Stimulated activated CD8-positive, alpha-beta memory T cell treated with anti-CD3 and anti-CD28 coated beads, Interleukin-15, amount 100 ng/mL, for 1 hour (primary cell): ENCODE data around the gene CCDC85C.

Experiments used
- DNase-seq: peaks from one replicate; pipeline ENCODE4 v3.0.0-alpha.2; 2020; ENCODE audit warnings: low read depth

CCDC85C gene

GRCh38 chr14:99572173-99572999 lies 31.6 kb downstream of the CCDC85C start:
- no peak for DNase-seq

DNA sequence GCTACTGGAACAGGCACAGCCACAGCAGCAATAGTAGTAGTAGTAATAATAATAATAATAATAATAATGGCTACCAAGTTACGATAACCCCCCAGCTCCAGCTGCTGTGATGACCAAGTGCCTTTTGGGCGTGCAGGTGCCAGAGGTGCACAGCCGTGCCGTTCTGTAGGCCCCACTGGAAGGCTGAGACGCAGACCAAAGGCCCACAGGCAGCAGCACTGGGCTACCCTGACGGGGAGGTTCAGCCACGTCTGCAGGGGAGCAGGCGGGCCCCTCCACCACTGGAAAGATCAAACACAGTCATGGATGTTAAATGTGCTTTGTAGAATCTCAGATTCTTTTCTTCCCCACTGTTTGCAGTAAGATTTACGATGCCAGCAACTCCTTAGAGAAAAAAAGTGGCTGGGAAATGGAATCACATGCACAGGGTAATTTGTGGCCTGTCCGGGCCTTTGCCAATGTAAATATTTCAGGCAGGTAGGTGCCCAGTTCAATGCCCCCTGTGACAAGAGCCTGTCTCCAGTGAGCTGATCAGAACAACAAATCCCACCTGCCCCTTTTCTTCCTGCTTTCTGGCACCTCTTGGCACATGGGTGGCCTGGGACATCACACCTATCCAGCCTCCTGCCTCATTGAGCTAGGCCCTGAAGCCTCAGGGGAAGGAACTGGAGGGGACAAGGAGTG lies 32.6 kb downstream of the CCDC85C start:
- DNase-seq, result no peak

DNA sequence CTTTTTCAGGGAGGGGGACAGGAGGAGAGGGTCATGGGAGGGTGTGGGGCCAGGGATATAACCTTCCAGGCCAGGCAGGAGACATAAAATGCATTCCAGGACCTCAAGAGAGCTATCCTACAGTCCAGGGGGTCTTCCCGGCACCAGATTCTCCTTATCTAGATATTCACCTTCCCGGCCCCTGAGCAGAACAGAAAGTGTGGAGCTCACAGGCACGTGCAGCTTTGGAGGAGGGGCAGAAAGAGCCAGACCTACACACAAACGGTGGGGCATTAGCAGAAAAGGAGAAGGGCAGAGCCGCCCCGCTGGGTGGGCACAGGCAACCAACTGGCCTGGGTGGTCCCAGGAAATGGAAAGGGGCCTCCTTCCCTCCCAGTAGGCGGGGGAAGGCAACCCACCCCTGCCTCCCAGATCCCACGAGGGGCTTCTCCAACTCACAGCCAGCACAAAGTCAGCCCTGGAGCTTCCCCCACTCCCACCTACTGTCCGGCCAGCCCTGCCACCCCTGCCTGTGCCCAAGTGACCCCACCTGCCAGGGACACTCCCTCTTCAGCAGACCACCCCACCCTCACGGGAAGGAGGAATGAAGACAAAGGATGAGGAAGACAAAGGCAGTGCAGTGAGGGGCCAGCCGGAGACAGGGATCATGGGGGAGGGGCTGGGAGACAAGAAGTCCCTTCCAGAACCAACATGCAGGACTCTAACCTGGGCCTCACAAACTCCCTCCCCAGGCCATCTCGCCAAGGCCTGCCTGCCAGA lies 33.3 kb downstream of the CCDC85C start:
- no peak for DNase-seq

GRCh38 chr14:99569725-99570543 lies 34.1 kb downstream of the CCDC85C start:
- DNase-seq, result no peak

GRCh38 chr14:99568567-99569560 lies 35.1 kb downstream of the CCDC85C start:
- no peak for DNase-seq

GRCh38 chr14:99566390-99567354 lies 37.3 kb downstream of the CCDC85C start:
- DNase-seq, result no peak

DNA sequence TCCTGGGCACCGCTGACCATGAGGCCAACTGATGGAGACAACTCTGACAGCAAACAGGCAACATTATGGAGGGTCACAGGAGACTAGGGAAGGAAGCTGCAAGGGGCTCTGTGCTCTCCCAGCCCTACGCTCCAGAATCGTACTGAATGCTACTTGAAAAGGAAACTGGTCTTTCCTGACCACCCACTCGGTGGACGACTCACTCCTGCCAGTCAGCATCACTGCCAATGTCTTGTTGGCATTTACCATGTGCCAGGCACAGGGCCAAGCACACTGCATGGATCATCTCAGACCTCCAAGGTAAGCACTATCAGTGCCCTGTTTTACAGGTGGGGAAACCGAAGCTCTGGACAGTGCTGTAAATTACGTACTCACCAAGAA lies 38.0 kb downstream of the CCDC85C start:
- DNase-seq, result no peak

DNA sequence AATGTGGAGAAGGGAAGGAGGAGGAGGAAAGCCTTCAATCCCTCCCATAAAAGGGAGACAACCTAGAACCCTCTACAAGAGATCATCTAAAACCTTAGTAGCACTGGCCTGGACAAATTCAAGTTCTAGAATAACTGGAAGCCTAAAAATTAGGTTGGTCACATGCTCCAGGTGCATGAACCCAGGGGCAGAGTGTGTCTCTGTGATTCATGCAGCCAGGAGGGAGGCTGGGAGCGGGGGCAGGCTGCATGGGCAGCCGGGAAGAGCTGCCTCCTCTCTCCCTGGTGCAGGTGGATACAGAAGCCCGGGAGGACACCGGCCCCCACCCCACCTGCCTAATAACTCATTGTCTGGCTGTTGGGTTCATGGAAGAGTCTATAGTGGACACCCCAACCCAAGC lies 38.6 kb downstream of the CCDC85C start:
- no peak for DNase-seq

DNA sequence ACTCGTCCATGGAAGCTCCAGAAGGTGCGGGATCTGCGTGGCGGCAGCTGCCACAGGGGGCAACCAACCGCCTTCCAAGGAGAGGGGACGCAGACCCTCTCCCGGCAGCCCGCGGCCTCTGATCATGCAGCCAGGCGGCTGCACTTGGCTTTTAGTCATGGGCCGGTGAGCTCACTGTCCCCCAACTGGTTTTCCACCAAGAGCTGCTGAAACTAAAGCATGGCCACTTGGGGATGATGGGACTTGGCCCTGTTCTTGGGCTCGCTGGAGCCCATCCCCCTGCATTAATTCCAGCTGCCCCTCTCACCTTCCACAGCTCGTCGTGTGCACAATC lies 39.1 kb downstream of the CCDC85C start:
- DNase-seq, result no peak

DNA sequence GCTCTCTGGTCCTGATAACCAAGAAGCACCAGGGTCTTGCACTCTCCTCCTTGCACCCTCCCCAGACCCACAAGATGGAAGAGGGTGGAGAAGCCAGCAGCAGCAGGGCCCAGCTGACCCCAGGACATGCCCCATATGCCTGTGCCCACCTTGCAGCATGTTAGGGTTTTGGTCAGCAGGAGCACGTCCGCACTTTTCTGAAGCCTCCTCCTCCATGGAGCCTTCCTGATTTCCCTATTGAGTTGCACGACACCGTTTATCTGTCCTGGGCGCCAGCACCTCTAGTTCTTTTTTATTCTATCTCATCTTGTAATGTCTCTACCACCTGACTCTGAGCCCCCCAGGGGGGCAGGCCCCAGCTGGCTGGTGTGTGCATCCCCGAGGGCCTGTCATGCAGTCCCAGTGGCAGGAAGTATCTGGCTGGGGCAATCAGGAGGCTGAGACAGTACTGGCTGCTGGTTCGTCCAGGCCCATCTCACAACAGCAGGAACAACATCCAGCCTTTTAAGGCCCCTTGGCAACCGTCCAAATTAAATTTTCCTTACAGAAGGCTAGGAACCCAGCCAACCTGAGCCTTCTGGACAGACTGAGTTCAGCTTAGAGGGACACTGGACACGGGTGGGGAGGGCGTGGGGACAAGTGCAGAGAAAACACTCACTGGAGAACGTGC lies 39.6 kb downstream of the CCDC85C start:
- DNase-seq, result no peak

GRCh38 chr14:99563749-99564129 lies 40.3 kb downstream of the CCDC85C start:
- DNase-seq, result no peak

GRCh38 chr14:99562856-99563748 lies 40.9 kb downstream of the CCDC85C start:
- no peak for DNase-seq

DNA sequence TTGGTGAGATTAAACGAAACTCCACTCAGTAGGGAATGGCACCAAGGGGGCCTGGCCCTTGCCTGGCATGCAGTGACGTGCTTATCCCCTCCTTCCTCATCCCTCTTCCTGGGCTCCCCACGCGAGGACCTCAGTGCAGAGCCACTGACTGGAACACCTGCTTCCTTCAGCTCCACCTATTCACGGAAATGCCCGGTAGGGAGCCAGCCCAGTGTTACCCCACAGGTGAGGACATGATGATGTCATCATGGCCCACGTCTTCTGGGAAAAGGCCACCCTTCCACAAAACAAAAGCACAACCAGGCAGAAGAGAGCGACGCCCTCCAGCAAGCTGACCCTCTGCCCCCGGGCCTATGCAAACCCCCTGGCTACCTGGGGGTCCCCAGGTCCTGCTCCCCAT lies 42.1 kb downstream of the CCDC85C start:
- DNase-seq, result no peak

DNA sequence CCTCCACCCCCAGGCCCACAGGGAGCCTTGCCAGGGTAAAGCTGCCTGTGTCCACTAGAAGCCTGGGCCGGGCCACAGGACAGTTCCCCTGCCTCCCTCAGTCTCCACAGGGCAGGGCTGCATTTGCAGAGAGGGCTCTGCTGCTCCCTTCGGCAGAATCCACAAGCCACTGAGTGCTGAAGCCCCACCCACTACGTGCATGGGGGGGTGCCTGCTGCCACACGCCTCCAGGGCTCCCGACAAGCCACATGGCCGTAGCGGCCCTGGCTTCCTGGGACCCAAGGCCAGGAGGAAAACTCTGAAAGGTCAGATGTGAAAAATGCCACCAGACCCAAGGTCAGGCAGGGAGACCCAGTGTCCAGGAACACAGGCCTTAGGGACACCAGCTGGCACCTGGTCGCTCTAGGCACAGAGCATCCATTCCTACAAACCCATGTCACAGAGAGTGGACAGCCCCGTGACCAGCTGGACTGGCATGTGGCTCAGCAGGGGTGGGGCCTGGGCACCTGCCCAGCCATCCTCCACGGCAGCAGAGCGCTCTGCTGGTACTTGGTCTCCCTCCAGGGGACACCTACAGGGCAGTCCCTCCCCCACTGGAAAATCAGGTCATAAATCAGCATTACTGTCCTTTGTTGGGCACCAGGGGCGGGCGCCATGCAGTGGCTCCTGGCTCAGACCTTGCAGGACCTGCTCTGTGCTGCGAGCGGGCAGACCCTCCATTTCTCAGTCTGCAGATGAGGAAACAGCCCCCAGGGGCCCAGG lies 42.9 kb downstream of the CCDC85C start:
- no peak for DNase-seq

- DNase-seq, result no peak
Observed at GRCh38 chr14:99560403-99560802, 43.6 kb downstream of the CCDC85C start.

GRCh38 chr14:99559286-99559990 lies 44.6 kb downstream of the CCDC85C start:
- DNase-seq, result no peak
